Sigmoid colon (tissue), 7 donors: Measurements from ENCODE around the gene TEX30. TPM values are rescaled to one million over a fixed set of nuclear protein-coding genes. Genes with fewer than 3 reads are reported as not detected.

ENCODE experiments used
- DNase-seq: peaks from one replicate; pipeline ENCODE4 v3.0.0-alpha.2; 2019
- H3K27ac ChIP-seq, 4 donors: fragments of 200-600 bp; sonication (generic); one replicate each; pipeline ENCODE4 v1.5.1; 2016 to 2019; ENCODE audit warnings: mild to moderate bottlenecking in 1 of 4
- H3K27me3 ChIP-seq, 3 donors: fragments of 200-600 bp; sonication (generic); one replicate each; pipeline ENCODE4 v1.5.1; 2019; ENCODE audit warnings: mild to moderate bottlenecking in 1 of 3
- H3K36me3 ChIP-seq, 4 donors: fragments of 200-600 bp; sonication (generic); one replicate each; pipeline ENCODE4 v1.5.1; 2016 to 2019
- H3K4me1 ChIP-seq, 4 donors: fragments of 200-600 bp; sonication (generic); one replicate each; pipeline ENCODE4 v1.5.1; 2017 to 2019
- H3K4me3 ChIP-seq, 4 donors: fragments of 200-600 bp; sonication (generic); one replicate each; pipeline ENCODE4 v1.5.1; 2017 to 2019; ENCODE audit warnings: mild to moderate bottlenecking in 2 of 4, moderate library complexity in 1 of 4
- H3K9me3 ChIP-seq, 4 donors: fragments of 200-600 bp in 3 of 4; sonication (generic) in 3 of 4; one replicate each; pipeline versions ENCODE4 v1.5.1 to v1.6.1; 2013 to 2019
- CTCF ChIP-seq, 4 experiments: fragments of 450-650 bp in 3 of 4; fragments of 200-600 bp in 1 of 4; IDR thresholded peaks; one replicate each; pipeline ENCODE4 v1.5.1; 2016 to 2019; ENCODE audit warnings: antibody characterized with exemption in 4 of 4, mild to moderate bottlenecking in 3 of 4, moderate library complexity in 2 of 4
- EP300 ChIP-seq, 4 donors: sonication (generic); formaldehyde crosslinking; IDR thresholded peaks; one replicate each; pipeline ENCODE4 v1.6.1; 2017; ENCODE audit warnings: antibody characterized with exemption in 4 of 4
- POLR2A ChIP-seq, 2 donors: fragments of 450-650 bp; IDR thresholded peaks; one replicate each; pipeline ENCODE4 v1.6.1; 2016; ENCODE audit warnings: antibody characterized with exemption in 2 of 2, mild to moderate bottlenecking in 2 of 2, moderate library complexity in 2 of 2
- POLR2AphosphoS5 ChIP-seq, 4 donors: sonication (generic); formaldehyde crosslinking; IDR thresholded peaks; one replicate each; pipeline ENCODE4 v1.6.1; 2017; ENCODE audit warnings: antibody characterized with exemption in 4 of 4
- WGBS, 2 donors: extraction: QIAGEN DNeasy Blood & Tissue Kit; methylation state at CpG; one replicate each; pipeline ENCODE4 v1.1.7; 2013; 5-methylcytosine and 5-hydroxymethylcytosine counted together
- intact Hi-C: fragments of 100-400 bp; cut with DNase I; formaldehyde crosslinking; loops from one replicate; pipeline ENCODE4 v1.15.1; 2023
- polyA plus RNA-seq, 3 donors: library from polyadenylated mRNA; stranded (reverse); fragments of 200-250 nt; gene quantifications; one replicate each; pipeline ENCODE4 v1.2.3, GENCODE V29; 2013
- total RNA-seq, 4 donors: library from RNA; depleted of rRNA; stranded (reverse); fragments of >200 nt; gene quantifications; one replicate each; pipeline ENCODE4 v1.1.0, GENCODE V29; 2016
- donor health status: healthy with polysubstance abuse.
- donor health status: Bipolar disorder and iron deficiency.
- donor health status: healthy.

TEX30 gene
- total and polyA plus RNA-seq, 7 donors = 6.6 to 17.3 (median 8.9) TPM

GRCh38 chr13:102815788-102816187, 42.2 kb upstream of the TEX30 start:
- Histone ChIP-seq H3K27ac (no peak overlapping the region), H3K9me3 (no peaks in the 10 kb centered on the region), H3K36me3 (peaks cover 0 to 28% (median 6%) of the 10 kb centered on the region in 4 donors), H3K4me3 (no peak overlapping the region), H3K27me3 (no peaks in the 10 kb centered on the region), H3K4me1 (peaks cover 0 to 12% (median 3%) of the 10 kb centered on the region in 4 donors)
- no peak for TF ChIP-seq EP300 (IDR thresholded peaks at IDR 0.05)
- WGBS, 2 donors = 91 to 93% methylated on average over 5 of the region's 5 CpGs
- no peak for DNase-seq
- intact Hi-C loops = no loop called here

GRCh38 chr13:102814793-102815192, 41.2 kb upstream of the TEX30 start:
- WGBS, 2 donors = 85 to 89% methylated on average over 6 of the region's 6 CpGs
- Histone ChIP-seq H3K9me3 (no peaks in the 10 kb centered on the region), H3K27me3 (no peaks in the 10 kb centered on the region), H3K36me3 (peaks cover 0 to 27% (median 8%) of the 10 kb centered on the region in 4 donors), H3K4me1 (peaks cover 0 to 12% (median 3%) of the 10 kb centered on the region in 4 donors), H3K4me3 (no peak overlapping the region), H3K27ac (no peak overlapping the region)
- intact Hi-C loops = no loop called here
- no peak for DNase-seq
- TF ChIP-seq POLR2A (IDR thresholded peaks at IDR 0.05) (no peak), POLR2AphosphoS5 (IDR thresholded peaks at IDR 0.05) (no peak), EP300 (IDR thresholded peaks at IDR 0.05) (no peak), CTCF (IDR thresholded peaks at IDR 0.05) (no peak)

GRCh38 chr13:102814025-102814607, 40.5 kb upstream of the TEX30 start:
- no peak overlapping the region for H3K4me3 ChIP-seq
- no peak for DNase-seq
- H3K36me3 ChIP-seq = peaks cover 0 to 27% (median 8%) of the 10 kb centered on the region in 4 donors
- no peaks in the 10 kb centered on the region for H3K9me3 ChIP-seq
- peaks cover 0 to 12% (median 3%) of the 10 kb centered on the region in 4 donors for H3K4me1 ChIP-seq
- H3K27me3 ChIP-seq = no peaks in the 10 kb centered on the region
- no peak overlapping the region for H3K27ac ChIP-seq
- WGBS, 2 donors = 81 to 85% methylated on average over 7 of the region's 7 CpGs
- intact Hi-C loops = no loop called here
- TF ChIP-seq CTCF (IDR thresholded peaks at IDR 0.05) = no peak
- no peak for TF ChIP-seq POLR2AphosphoS5 (IDR thresholded peaks at IDR 0.05)
- no peak for TF ChIP-seq EP300 (IDR thresholded peaks at IDR 0.05)
- no peak for TF ChIP-seq POLR2A (IDR thresholded peaks at IDR 0.05)

- TF ChIP-seq POLR2A (IDR thresholded peaks at IDR 0.05) (no peak), POLR2AphosphoS5 (IDR thresholded peaks at IDR 0.05) (no peak), EP300 (IDR thresholded peaks at IDR 0.05) (no peak), CTCF (IDR thresholded peaks at IDR 0.05) (no peak)
- Histone ChIP-seq H3K4me3 (no peak overlapping the region), H3K36me3 (peaks cover 0 to 35% (median 8%) of the 10 kb centered on the region in 4 donors), H3K27me3 (no peaks in the 10 kb centered on the region), H3K9me3 (no peaks in the 10 kb centered on the region), H3K27ac (no peak overlapping the region), H3K4me1 (peaks cover 0 to 16% (median 3%) of the 10 kb centered on the region in 4 donors)
- DNase-seq = no peak
- intact Hi-C loops = no loop called here
Observed at GRCh38 chr13:102812611-102813287, 39.2 kb upstream of the TEX30 start.

- 95 to 98% methylated on average over 3 of the region's 3 CpGs for WGBS, 2 donors
- intact Hi-C loops = loop anchor here (10.0 kb wide), 1 partner anchor 153 kb away; no protein-coding TSS in a partner anchor
Observed at GRCh38 chr13:102807699-102808098, 34.1 kb upstream of the TEX30 start.

More at GRCh38 chr13:102807699-102808098, 34.1 kb upstream of the TEX30 start:
- no peak overlapping the region for H3K27ac ChIP-seq
- no peak overlapping the region for H3K4me3 ChIP-seq
- H3K27me3 ChIP-seq = no peaks in the 10 kb centered on the region
- H3K4me1 ChIP-seq = peaks cover 0 to 8% (median 0%) of the 10 kb centered on the region in 4 donors
- no peak for TF ChIP-seq POLR2AphosphoS5 (IDR thresholded peaks at IDR 0.05)
- no peak for TF ChIP-seq CTCF (IDR thresholded peaks at IDR 0.05)
- TF ChIP-seq POLR2A (IDR thresholded peaks at IDR 0.05) = no peak
- TF ChIP-seq EP300 (IDR thresholded peaks at IDR 0.05) = no peak
- peaks cover 0 to 20% (median 4%) of the 10 kb centered on the region in 4 donors for H3K36me3 ChIP-seq
- no peak for DNase-seq
- no peaks in the 10 kb centered on the region for H3K9me3 ChIP-seq
